HT1080 (cell line): ENCODE data around the gene ERVH48-1. TPM values are rescaled to one million over a fixed set of nuclear protein-coding genes. Genes with fewer than 3 reads are reported as not detected.
A peak's percentile ranks its signal among the peaks of the same experiment; 100 is the strongest.
"Not testable (repeated sequence)": the region's sequence is repeated elsewhere in the genome, so short reads cannot be mapped to it uniquely, and the experiment has no call there.

ENCODE experiments used
- DNase-seq: peaks from one replicate; pipeline ENCODE4 v3.0.0-alpha.2; 2015; ENCODE audit warnings: low read depth
- total RNA-seq: library from RNA; depleted of rRNA; stranded (reverse); fragments of >200 nt; shearing (Covaris generic); gene quantifications from 2 replicates; pipeline ENCODE4 v1.2.3, GENCODE V29; 2014

ERVH48-1 gene
- total RNA-seq, 1 experiment from 2014 or later: not detected

DNA sequence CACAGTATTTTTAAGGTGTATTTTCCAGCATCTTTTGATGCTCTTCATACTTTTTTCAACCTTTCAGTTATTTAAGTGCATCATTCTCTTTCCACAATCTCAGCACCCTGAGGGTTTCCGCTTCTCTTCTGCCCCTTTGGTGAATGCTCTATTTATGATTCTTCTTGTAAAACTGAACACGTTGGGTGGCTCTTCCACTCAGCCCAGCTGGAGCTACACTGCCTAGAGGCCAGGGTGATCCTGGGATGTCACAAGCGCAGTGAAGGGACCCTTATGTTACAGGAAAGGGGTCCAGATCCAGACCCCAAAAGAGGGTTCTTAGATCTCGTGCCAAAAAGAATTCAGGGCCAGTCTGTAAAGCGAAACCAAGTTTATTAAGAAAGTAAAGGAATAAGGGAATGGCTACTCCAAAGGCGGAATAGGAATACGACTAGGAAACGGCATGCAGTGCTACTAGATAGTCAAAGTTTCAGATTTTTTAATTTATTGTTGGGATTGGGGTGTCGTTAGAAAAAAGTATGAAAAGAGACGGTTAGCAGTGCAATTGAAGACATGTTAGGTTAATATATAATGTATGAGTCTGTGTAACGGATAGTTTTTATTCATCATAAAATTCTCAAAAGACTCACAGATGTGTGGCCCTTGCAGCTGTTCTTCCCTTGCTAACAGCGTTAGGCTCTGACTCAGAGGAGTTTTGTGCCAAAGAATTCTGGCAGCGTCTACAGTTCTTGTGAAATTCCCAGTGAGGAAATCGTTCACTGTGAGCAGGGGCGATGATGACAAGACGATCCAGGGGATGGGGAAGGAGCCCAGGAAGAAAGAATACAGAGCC, 14.4 kb upstream of the ERVH48-1 start:
- peak; percentile 88 for DNase-seq

DNA sequence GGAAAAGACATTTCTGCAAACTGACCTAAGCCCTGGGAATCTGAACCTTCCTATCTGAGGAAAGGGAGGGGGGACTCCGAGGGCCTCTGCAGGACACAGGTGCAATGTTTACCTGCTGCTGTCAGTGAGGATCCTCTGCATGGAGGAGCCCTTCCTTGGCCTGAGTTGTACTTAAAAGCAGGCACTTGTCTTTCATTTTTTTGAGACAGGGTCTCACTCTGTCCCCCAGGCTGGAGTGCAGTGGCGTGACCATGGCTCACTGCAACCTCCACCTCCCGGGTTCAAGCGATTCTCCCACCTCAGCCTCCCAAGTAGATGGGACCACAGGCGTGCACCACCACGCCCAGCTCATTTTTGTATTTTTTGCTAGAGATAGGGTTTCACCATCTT, 13.2 kb upstream of the ERVH48-1 start:
- DNase-seq: not testable (repeated sequence)

GRCh38 chr21:42937960-42938605, 12.7 kb upstream of the ERVH48-1 start:
- no peak for DNase-seq

DNA sequence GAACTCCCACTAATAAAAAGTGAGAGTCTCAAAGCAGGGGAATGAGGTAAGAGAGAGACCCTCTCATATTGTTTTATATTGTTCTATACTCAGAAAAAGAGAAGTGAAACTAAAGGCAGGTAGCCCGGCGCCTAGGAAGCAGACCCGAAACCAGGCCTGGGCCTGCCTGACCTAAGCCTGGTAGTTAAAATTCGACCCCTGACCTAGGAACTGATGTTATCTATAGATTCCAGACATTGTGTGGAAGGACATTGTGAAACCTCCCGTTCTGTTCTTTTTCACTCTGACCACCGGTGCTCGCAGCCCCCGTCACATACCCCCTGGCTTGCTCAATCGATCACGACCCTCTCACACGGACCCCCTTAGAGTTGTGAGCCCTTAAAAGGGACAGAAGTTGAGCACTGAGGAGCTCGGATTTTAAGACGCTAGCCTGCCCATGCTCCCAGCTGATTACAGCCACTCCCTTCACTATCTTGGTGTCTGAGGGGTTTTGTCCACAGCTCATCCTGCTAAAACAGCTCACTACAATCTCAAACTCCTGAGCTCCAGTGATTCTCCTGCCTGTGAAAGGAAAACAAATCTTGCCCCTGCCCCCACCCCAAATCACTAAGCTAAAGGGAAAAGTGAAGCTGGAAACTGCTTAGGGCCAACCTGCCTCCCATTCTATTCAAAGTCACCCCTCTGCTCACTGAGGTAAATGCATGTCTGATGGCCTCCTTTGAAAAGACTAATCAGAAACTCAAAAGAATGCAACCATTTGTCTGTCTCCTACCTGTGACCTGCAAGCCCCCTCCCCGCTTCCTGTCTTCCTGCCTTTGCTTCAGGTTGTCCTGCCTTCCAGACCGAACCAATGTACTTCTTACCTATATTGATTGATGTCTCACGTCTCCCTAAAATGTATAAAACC, 11.9 kb upstream of the ERVH48-1 start:
- not testable (repeated sequence) for DNase-seq

DNA sequence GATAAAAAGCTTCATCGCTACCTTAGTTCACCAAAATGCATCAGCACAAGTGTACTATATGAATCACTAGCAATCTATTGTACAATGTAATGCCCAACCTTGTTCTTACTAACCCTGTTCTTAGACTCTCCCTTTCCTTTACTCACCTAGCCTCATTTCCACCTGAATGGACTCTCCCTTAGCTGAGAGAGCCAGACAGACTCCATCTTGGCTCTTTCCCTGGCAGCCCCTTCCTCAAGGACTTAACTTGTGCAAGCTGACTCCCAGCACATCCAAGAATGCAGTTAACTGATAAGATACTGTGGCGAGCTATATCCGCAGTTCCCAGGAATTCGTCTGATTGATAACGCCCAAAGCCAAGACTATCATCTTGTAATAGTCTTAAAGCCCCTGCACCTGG, 10.9 kb upstream of the ERVH48-1 start:
- DNase-seq: not testable (repeated sequence)

DNA sequence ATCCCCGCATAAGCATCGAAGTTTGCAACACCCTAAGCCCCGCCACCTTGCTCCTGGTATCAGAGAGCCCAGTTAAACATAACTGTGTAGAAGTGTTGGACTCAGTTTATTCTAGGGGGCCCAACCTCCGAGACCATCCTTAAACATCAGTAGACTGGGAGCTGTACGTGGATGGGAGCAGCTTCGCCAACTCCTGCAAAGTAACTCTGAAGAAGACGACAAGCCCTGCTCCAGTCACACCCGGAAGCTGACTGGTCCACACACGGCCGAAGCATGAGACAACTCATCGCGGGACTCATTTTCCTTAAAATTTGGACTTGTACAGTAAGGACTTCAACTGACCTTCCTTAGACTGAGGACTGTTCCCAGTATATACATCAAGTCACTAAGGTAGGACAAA, 8.5 kb upstream of the ERVH48-1 start:
- not testable (repeated sequence) for DNase-seq

DNA sequence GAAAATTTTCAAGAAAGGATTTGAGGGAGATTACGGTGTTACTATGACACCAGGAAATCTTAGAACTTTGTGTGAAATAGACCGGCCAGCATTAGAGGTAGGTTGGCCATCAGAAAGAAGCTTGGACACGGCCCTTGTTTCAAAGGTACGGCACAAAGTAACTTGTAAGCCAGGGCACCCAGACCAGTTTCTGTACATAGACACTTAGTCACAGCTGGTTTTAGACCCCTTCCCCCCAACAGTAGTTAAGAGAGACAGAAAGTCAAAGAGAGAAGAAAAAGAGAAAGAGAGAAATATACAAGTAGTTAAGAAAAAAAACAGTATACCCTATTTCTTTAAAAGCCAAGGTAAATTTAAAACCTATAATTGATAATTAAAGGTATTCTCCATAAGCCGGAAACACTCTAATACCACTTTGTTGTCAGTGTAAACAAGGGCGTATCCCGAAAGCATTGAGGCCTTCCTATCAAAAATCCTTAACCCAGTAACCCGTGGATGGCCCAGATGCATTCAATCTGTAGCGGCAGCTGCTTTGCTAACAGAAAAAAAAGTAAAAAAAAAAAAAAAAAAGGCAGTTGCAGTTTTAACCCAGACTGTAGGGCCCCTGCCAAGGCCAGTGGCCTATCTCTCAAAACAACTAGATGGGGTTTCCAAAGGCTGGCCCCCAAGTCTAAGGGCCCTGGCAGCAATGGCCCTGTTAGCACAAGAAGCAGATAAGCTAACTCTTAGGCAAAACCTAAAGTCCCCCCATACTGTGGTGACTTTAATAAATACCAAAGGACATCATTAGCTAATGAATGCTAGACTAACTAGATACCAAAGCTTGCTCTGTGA, 7.9 kb upstream of the ERVH48-1 start:
- not testable (repeated sequence) for DNase-seq

- DNase-seq: not testable (repeated sequence)
Measured at GRCh38 chr21:42932378-42933136, 7.1 kb upstream of the ERVH48-1 start.

GRCh38 chr21:42931560-42932235, 6.3 kb upstream of the ERVH48-1 start:
- DNase-seq: no peak

DNA sequence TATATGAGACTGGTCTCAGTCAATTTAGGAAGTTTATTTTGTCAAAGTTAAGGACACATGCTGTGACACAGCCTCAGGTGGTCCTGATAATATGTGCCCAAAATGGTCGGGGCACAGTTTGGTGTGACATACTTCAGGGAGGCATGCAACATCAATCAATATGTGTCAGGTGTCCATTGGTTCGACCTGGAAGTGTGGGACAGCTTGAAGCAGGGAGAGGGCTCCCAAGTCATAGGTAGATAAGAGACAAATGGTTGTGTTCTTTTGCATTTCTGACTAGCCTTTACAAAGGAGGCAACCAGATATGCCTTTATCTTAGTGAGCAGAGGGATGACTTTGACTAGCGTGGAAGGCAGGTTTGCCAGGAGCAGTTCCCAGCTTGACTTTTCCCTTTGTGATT, 4.5 kb upstream of the ERVH48-1 start:
- DNase-seq: no peak

DNA sequence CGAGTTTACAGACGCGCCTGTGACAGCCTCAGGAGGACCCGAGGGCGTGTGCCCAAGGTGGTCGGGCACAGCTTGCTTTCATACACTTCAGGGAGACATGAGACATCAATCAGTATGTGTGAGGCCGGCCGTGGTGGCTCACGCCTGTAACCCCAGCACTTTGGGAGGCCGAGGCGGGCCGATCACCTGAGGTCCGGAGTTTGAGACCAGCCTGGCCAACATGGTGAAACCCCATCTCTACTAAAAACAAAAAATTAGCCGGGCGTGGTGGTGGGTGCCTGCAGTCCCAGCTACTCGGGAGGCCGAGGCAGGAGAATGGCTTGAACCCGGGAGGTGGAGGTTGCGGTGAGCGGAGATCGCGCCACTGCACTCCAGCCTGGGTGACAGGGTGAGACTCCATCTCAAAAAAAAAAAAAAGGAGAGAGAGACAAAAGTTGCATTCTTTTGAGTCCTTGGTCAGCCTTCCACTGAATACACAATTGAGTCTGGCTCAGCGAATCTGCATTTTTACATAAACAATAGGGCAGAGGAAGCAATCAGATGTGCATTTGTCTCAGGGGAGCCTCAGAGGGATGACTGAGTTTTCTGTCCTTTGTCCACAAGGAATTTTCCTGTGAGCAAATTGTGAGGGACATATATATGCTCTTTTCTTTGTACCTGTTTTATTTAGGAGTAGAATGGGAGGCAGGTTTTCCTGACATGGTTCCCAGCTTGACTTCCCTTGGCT, 2.2 kb upstream of the ERVH48-1 start:
- not testable (repeated sequence) for DNase-seq

GRCh38 chr21:42924433-42924751, 1.0 kb downstream of the ERVH48-1 start:
- no peak for DNase-seq

GRCh38 chr21:42923553-42924432, 1.6 kb downstream of the ERVH48-1 start:
- peak; percentile 89 for DNase-seq

- DNase-seq: no peak
Measured at GRCh38 chr21:42922918-42923317, 2.5 kb downstream of the ERVH48-1 start.

- DNase-seq: no peak
Measured at GRCh38 chr21:42921927-42922326, 3.5 kb downstream of the ERVH48-1 start.

GRCh38 chr21:42918291-42918690, 7.1 kb downstream of the ERVH48-1 start:
- no peak for DNase-seq

DNA sequence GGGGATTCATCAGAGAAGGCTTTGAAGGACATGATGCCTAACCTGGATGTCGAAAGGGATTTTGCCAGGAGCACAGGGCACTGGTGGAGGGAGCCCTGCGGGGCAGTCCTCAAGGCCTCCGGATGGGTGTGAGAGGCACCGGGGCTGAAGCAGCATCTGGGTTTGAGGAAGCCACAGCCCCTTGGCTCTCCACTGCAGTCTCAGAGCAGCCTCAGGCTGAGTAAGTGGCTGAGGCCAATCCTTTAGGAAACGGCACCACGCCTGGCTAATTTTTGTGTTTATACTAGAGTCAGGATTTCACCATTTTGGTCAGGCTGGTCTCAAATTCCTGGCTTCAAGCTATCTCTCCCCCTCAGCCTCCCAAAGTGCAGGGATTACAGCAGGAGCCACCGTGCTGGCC, 12.0 kb downstream of the ERVH48-1 start:
- no peak for DNase-seq

- DNase-seq: not testable (repeated sequence)
Measured at GRCh38 chr21:42911920-42912319, 13.5 kb downstream of the ERVH48-1 start.
